Gastrocnemius medialis (tissue), 4 donors: ENCODE data around the gene OR10H2. TPM values are rescaled to one million over a fixed set of nuclear protein-coding genes. Genes with fewer than 3 reads are reported as not detected.
"Not testable (repeated sequence)": the region's sequence is repeated elsewhere in the genome, so short reads cannot be mapped to it uniquely, and the experiment has no call there.

ENCODE experiments used
- ATAC-seq, 2 donors: fragments of 150-250 bp; one replicate each; pipeline ENCODE4 v1.9.1; 2016
- DNase-seq, 2 donors: peaks; one replicate each; pipeline ENCODE4 v3.0.0-alpha.2; 2019
- H3K27ac ChIP-seq, 4 donors: fragments of 200-600 bp; sonication (generic); 1 replicate in 1 of 4; 2 replicates in 3 of 4; pipeline ENCODE4 v1.5.1; 2016 to 2018; ENCODE audit warnings: mild to moderate bottlenecking in 2 of 4, moderate library complexity in 1 of 4
- H3K27me3 ChIP-seq, 3 donors: fragments of 200-600 bp; sonication (generic) in 2 of 3; 1 replicate in 1 of 3; 2 replicates in 2 of 3; pipeline versions ENCODE4 v1.5.1 to v1.6.0; 2016 to 2019; ENCODE audit warnings: mild to moderate bottlenecking in 1 of 3, moderate library complexity in 1 of 3
- H3K36me3 ChIP-seq, 2 donors: fragments of 200-600 bp; sonication (generic) in 1 of 2; one replicate each; pipeline ENCODE4 v1.5.1; 2017 to 2018
- H3K4me1 ChIP-seq, 2 donors: fragments of 200-600 bp; sonication (generic) in 1 of 2; one replicate each; pipeline ENCODE4 v1.5.1; 2016 to 2017; ENCODE audit warnings: mild to moderate bottlenecking in 2 of 2
- H3K4me3 ChIP-seq, 4 donors: fragments of 200-600 bp; sonication (generic) in 3 of 4; 1 replicate in 1 of 4; 2 replicates in 3 of 4; pipeline ENCODE4 v1.5.1; 2016 to 2019; ENCODE audit warnings: mild to moderate bottlenecking in 2 of 4
- H3K9me3 ChIP-seq, 3 donors: fragments of 200-600 bp; sonication (generic) in 2 of 3; 1 replicate in 1 of 3; 2 replicates in 2 of 3; pipeline ENCODE4 v1.5.1; 2016 to 2019
- CTCF ChIP-seq, 5 experiments: fragments of 450-650 bp in 3 of 5; fragments of 200-600 bp in 2 of 5; sonication (generic) in 2 of 5; IDR thresholded peaks in 4 of 5; conservative IDR thresholded peaks in 1 of 5; 1 replicate in 4 of 5; 2 replicates in 1 of 5; pipeline ENCODE4 v1.5.1; 2016 to 2019; ENCODE audit warnings: antibody characterized with exemption in 5 of 5, mild to moderate bottlenecking in 3 of 5, moderate library complexity in 3 of 5
- POLR2A ChIP-seq, 2 donors: fragments of 450-650 bp; IDR thresholded peaks; one replicate each; pipeline ENCODE4 v1.6.1; 2017; ENCODE audit warnings: antibody characterized with exemption in 2 of 2, mild to moderate bottlenecking in 2 of 2, moderate library complexity in 2 of 2
- in situ Hi-C, 4 donors: fragments of 200-750 bp; cut with MboI; loops; one replicate each; pipeline versions ENCODE4 v1.15.0 to v1.8.0; 2017; ENCODE audit warnings: low sequenced_read_pairs in 4 of 4
- intact Hi-C: fragments of 100-400 bp; cut with DNase I; formaldehyde crosslinking; loops from one replicate; pipeline ENCODE4 v1.15.1; 2023; ENCODE audit warnings: low total_unique reads
- total RNA-seq, 4 donors: library from RNA; depleted of rRNA; stranded (reverse); fragments of >200 nt; gene quantifications; one replicate each; pipeline versions ENCODE4 v1.1.0 to v1.2.3, GENCODE V29; 2016

OR10H2 gene
- total RNA-seq, 4 donors from 2014 or later = not detected

- TF ChIP-seq POLR2A (IDR thresholded peaks at IDR 0.05) (no peak), CTCF (IDR thresholded peaks at IDR 0.05 in 4 of 5, conservative IDR thresholded peaks at IDR 0.05 in 1 of 5) (no peak)
- Histone ChIP-seq H3K4me1 (no peaks in the 10 kb centered on the region), H3K36me3 (no peaks in the 10 kb centered on the region), H3K27me3 (no peaks in the 10 kb centered on the region), H3K9me3 (no peaks in the 10 kb centered on the region), H3K4me3 (no peak overlapping the region), H3K27ac (no peak overlapping the region)
- ATAC-seq (no peak), DNase-seq (no peak)
- in situ Hi-C loops = no loop called here
- intact Hi-C loops = no loop called here
These were observed 20.4 kb downstream of the OR10H2 start for GRCh38 chr19:15748239-15748638.

DNA sequence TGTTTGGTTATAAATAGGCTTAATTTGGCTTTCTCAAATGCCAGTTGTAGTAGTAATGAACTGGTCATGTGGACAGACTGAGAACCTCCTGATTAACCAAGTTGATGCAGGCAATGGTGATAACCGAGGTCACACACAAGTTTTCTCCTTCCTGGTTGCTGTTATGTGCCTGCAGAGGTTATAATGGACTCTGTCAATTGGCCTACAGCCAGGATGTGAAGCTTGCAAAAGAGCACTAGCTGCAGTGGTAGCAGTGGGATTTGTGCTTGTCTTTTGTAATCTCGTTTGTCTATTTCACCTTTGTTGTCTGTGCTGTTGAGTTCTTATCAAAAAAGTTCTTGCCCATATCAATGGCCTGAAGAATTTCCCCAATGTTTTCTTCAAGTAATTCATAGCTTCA, 30.6 kb downstream of the OR10H2 start:
- Histone ChIP-seq H3K27ac (no peak overlapping the region), H3K4me3 (no peak overlapping the region), H3K36me3 (no peaks in the 10 kb centered on the region), H3K27me3 (no peaks in the 10 kb centered on the region), H3K9me3 (no peaks in the 10 kb centered on the region), H3K4me1 (no peaks in the 10 kb centered on the region)
- intact Hi-C loops = no loop called here
- in situ Hi-C loops = no loop called here
- no peak for ATAC-seq
- no peak for TF ChIP-seq CTCF (IDR thresholded peaks at IDR 0.05 in 4 of 5, conservative IDR thresholded peaks at IDR 0.05 in 1 of 5)
- no peak for TF ChIP-seq POLR2A (IDR thresholded peaks at IDR 0.05)
- DNase-seq = no peak

GRCh38 chr19:15759962-15760565, 32.2 kb downstream of the OR10H2 start:
- no peaks in the 10 kb centered on the region for H3K27me3 ChIP-seq
- H3K27ac ChIP-seq = no peak overlapping the region
- no peaks in the 10 kb centered on the region for H3K4me1 ChIP-seq
- in situ Hi-C loops (no loop called here), intact Hi-C loops (no loop called here)
- H3K36me3 ChIP-seq = no peaks in the 10 kb centered on the region
- no peak overlapping the region for H3K4me3 ChIP-seq
- H3K9me3 ChIP-seq = no peaks in the 10 kb centered on the region
- TF ChIP-seq CTCF (IDR thresholded peaks at IDR 0.05 in 4 of 5, conservative IDR thresholded peaks at IDR 0.05 in 1 of 5) (no peak), POLR2A (IDR thresholded peaks at IDR 0.05) (no peak)
- DNase-seq = no peak
- ATAC-seq = no peak

DNA sequence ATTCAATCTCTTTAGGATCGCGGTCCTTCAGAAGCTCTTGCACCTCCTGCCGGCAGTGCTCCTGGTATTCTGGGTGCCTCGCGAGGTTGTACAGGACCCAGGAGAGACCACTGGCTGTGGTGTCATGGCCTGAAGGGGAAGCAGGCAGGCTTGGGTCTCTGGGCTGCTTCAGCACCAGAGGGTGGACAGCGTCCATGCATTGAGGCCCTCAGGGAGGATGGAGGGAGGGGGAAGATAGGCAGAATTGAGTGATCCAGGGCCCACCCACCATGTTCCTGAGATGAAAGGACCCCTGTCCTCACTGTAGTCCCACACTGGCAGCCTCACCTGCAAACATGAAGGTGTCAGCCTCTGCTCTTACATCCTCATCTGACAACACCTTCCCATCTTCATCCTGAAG, 41.8 kb downstream of the OR10H2 start:
- Histone ChIP-seq H3K27me3 (no peaks in the 10 kb centered on the region), H3K9me3 (no peaks in the 10 kb centered on the region), H3K4me1 (no peaks in the 10 kb centered on the region), H3K4me3 (no peak overlapping the region), H3K27ac (no peak overlapping the region), H3K36me3 (no peaks in the 10 kb centered on the region)
- no peak for ATAC-seq
- intact Hi-C loops = no loop called here
- DNase-seq = no peak
- TF ChIP-seq CTCF (IDR thresholded peaks at IDR 0.05 in 4 of 5, conservative IDR thresholded peaks at IDR 0.05 in 1 of 5) = no peak
- no peak for TF ChIP-seq POLR2A (IDR thresholded peaks at IDR 0.05)
- in situ Hi-C loops = no loop called here

GRCh38 chr19:15774159-15774558, 46.3 kb downstream of the OR10H2 start:
- ATAC-seq, H3K27ac ChIP-seq, DNase-seq, intact Hi-C loops, H3K4me1 ChIP-seq, H3K9me3 ChIP-seq, H3K27me3 ChIP-seq, H3K4me3 ChIP-seq, in situ Hi-C loops, H3K36me3 ChIP-seq: not testable (repeated sequence)
